GM21723 (cell line): ENCODE results near the gene BSG.

ENCODE experiments used
- ATAC-seq: cut with Tn5 transposase; IDR thresholded peaks from one replicate; pipeline ENCODE4 v1.9.1; 2021; ENCODE audit warnings: mild to moderate bottlenecking, moderate library complexity; ENCODE audit not compliant: unreplicated experiment

Gene BSG

GRCh38 chr19:572140-572742 lies at the start of gene BSG:
TSS of gene BSG (plus strand) at chr19:572596. CDS start at chr19:572635, 39 bp downstream.
- ATAC-seq: peak; percentile 63

DNA sequence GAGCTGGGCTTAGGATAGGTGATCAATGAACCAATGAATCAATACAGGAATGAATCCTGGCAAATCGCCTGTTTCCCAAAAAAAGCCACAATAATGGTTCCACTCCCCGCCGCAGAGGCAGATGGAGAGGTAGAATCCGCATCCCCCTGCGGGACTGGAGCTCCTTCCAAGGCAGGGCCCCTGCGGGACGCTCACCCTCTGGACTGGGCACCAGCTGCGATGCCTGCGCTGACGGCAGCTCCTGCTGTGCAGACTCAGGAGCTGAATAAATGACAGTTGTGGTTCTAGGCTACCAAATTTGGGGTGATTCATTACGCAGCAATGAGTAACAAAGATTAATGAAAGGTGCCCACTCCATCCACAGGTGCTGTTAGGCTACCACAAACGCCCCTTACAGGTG lies 49.7 kb upstream of the BSG start:
- no peak for ATAC-seq

GRCh38 chr19:524062-524674 lies 48.2 kb upstream of the BSG start:
- no peak for ATAC-seq

DNA sequence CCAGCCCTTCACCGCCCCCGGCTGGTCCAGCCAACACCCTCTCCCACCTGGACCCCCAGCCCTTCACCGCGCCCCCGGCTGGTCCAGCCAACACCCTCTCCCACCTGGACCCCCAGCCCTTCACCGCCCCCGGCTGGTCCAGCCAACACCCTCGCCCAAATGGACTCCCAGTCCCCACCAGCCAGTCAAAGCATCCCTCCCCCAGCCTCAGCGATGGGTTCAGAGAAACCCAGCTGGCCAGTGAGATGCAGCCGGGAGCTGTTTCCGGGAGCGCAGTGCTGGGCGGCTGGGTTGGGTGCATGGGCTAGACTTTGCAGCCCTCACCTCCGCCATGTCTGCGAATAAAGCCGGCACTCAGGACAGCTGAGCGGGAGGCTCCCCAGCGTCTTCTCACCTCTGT lies 47.4 kb upstream of the BSG start:
- ATAC-seq: no peak

- no peak for ATAC-seq
Observed at GRCh38 chr19:525857-526419, 46.5 kb upstream of the BSG start.

DNA sequence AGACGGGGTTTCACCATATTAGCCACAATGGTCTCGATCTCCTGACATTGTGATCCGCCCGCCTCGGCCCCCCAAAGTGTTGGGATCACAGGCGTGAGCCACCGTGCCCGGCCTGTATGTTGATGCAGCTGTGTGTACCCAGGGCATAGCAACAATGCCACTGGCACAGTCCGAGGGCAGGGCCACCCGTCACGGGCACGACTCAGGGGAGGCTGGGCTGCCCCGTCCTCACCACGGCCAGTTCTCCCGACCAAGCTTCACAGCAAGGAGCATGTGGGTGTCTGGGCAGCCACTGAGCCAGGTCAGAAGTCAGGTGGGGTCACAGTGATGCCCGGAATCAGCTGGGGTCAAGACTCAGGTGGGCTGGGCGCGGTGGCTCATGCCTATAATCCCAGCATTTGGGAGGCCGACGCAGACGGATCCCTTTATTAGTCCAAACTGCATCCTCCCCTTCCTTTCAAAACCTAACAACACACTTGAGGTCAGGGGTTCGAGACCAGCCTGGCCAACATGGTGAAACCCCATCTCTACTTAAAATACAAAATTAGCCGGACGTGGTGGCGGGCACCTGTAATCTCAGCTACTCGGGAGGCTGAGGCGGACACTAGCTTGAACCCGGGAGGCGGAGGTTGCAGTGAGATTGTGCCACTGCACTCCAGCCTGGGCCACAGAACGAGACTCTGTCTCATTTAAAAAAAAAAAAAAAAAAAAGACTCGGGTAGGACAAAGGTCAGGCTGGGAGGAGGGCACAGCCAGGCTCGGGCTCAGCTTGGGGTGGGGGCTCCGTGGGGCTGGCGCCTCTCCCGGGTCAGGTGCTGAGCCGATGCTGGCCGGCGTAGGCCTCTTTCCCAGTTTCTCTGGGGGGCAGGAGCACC lies 42.0 kb upstream of the BSG start:
- ATAC-seq: no peak

GRCh38 chr19:531009-531752 lies 41.2 kb upstream of the BSG start:
- ATAC-seq: peak; percentile 53

DNA sequence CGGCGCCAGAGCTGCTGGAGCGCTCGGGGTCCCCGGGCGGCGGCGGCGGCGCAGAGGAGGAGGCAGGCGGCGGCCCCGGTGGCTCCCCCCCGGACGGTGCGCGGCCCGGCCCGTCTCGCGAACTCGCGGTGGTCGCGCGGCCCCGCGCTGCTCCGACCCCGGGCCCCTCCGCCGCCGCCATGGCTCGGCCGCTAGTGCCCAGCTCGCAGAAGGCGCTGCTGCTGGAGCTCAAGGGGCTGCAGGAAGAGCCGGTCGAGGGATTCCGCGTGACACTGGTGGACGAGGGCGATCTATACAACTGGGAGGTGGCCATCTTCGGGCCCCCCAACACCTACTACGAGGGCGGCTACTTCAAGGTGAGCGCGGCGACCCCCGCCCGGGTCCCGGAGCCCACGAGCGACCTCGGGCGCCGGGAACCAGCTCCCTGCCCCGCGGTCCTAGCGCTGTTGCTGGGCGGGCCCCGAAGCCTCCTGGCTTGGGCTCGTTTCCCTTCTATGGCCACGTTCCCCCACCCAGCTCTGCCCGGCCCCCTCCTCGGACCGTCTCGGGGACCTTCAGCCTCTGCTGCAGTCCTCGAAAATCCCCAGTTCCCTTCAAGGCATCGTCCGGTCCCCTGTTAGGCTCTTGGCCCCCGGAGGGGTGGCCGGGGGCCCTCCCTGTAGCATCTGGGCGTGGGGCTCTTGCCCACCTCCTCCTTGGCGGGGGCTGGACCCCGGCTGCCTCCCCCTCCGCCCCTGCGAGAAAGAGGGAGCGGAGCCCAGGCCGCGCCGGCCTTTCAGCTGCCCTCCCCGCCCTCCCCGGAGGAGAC lies 40.4 kb upstream of the BSG start, which contains the start of gene CDC34:
CDC34 (plus strand) TSS at position 8 of the 808 bp plus-strand sequence; CDS start at position 180, 172 bp downstream.
- ATAC-seq: peak; percentile 11

- ATAC-seq: peak; percentile 4
Observed at GRCh38 chr19:532561-533363, 39.6 kb upstream of the BSG start.

GRCh38 chr19:533364-534058 lies 38.9 kb upstream of the BSG start:
- ATAC-seq: no peak

DNA sequence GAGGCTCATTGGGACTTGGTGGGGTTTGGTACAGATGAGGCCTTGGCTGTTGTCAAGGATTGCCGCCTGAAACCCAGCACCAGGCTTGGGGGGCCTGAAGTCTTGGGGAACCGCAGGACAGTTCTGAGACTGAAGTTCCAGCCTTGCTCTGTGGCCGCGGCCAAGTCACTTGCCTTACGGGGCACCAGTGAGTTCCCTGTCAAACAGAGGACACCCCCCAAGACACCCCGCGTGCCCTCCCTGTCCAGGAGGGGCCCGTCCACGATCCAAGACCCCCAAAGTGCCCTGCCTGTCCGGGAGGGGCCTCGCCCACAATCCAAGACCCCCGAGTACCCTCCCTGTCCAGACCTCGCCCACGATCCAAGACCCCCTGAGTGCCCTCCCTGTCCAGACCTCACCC lies 38.3 kb upstream of the BSG start:
- no peak for ATAC-seq

DNA sequence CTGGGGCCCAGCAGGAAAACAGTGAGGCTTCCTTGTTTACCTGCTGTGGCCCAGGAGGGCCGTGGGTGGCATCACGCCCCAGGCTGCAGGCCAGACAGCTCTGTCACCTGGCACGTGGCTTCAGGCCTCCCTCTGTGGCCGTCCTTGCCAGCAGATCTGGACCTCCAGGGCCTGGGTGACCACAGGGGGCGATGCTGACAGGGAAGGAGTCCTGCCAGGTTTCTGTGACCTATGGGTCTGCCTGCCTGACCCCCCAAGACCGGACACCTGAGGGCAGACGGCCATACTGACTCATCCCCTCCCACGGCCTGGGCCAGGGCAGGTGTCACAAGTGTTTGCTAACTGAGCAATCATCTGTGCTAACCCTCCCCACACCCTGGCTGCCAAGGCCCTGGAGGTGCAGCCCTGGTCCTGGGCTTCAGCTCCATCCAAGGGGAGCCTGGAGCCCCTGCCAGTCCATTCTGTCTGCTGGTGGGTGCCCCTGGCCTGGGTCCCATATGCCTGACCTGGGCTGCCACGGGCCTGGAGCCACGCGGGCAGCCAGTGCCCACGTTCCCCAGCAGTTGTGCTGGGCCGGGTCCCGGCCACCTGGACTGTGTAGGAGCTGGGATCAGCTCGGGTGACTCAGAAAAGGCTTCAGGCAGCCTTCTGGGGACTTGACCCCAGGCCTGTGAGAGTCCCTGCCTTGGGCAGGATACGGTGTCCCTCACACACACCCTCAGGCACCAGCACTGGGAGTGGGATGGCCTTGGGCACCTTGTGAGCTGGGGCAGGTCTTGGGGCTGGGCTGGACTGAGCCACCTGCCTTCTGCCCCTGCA lies 37.2 kb upstream of the BSG start:
- no peak for ATAC-seq

DNA sequence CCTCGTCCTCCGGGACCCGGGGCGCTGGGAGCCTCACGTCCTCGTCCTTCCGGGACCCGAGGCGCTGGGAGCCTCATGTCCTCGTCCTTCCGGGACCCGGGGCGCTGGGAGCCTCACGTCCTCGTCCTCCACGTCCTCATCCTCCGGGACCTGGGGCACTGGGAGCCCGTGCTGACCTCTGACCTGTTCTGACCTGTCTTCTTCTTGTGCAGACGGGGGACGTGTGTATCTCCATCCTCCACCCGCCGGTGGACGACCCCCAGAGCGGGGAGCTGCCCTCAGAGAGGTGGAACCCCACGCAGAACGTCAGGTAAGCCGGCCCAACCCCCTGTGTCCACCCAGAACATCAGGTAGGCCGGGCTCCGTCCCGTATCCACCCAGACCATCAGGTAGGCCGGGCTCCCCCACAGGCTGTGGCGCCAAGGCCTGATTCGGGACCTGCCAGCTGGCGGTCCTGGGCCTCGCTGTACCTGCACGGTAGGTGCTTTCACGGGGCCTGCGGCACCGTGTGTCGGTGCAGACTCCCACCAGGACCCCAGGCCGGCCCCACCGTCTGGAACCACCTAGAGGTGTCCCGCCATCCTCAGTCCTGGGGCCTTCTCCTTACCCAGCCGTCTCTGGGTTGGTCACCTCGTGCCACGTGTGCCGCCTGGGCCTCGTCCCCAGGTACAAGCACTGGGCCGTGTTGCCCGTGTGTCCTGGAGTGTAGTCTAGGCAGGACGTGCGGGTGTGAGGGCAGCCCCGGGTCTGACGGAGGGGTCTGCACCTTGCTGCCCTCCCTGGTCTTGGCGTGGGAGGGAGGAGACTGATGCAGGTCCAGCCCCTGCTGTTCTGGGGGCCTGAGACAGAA lies 36.1 kb upstream of the BSG start:
- ATAC-seq: no peak

GRCh38 chr19:536881-537404 lies 35.5 kb upstream of the BSG start:
- no peak for ATAC-seq

- no peak for ATAC-seq
Observed at GRCh38 chr19:538641-539428, 33.6 kb upstream of the BSG start.
